ENCODE measurements around the gene ATP8B2. TPM values are rescaled to one million over a fixed set of nuclear protein-coding genes. Genes with fewer than 3 reads are reported as not detected.
"Not testable (repeated sequence)": the region's sequence is repeated elsewhere in the genome, so short reads cannot be mapped to it uniquely, and the experiment has no call there.

ATP8B2 gene
- polyA plus RNA-seq, 1 of the 3 experiments (the other 2 are of a cell fraction): 50.7 TPM

- TF ChIP-seq MAX (IDR thresholded peaks at IDR 0.05; ENCODE audit: low read depth) (no peak), SIN3A (IDR thresholded peaks at IDR 0.05; ENCODE audit: borderline replicate concordance, low read depth, low read length) (no peak), RFX5 (IDR thresholded peaks at IDR 0.05; ENCODE audit: low read length) (no peak), CTCF (IDR thresholded peaks at IDR 0.05) (peak; percentile 48), NFIC (IDR thresholded peaks at IDR 0.05; ENCODE audit: borderline replicate concordance) (no peak), TCF12 (IDR thresholded peaks at IDR 0.05) (no peak), RAD21 (IDR thresholded peaks at IDR 0.05; ENCODE audit: low read length) (peak; percentile 66), ELF1 (IDR thresholded peaks at IDR 0.05) (no peak)
Observed at GRCh38 chr1:154276797-154277196, 48.5 kb upstream of the ATP8B2 start (continued).

GRCh38 chr1:154287591-154287990 is 37.7 kb upstream of the ATP8B2 start:
- H3K27ac ChIP-seq (ENCODE audit: low read depth in 2 of 2, low read length in 1 of 2); CTCF ChIA-PET; H3K79me2 ChIP-seq (ENCODE audit: insufficient read depth); H3F3A ChIP-seq (replicated peaks; ENCODE audit: insufficient read depth); H3K9me2 ChIP-seq; H3K4me1 ChIP-seq (ENCODE audit: control insufficient read depth in 1 of 2, insufficient read depth in 2 of 2, low read depth in 1 of 2, low read length in 1 of 2); DNase-seq; H3K36me3 ChIP-seq (replicated peaks in 1 of 2; ENCODE audit: control insufficient read depth in 1 of 2, insufficient read depth in 2 of 2, low read length in 1 of 2); H2AFZ ChIP-seq (ENCODE audit: low read depth); H3K4me3 ChIP-seq (ENCODE audit: low read depth in 2 of 2, low read length in 1 of 2); H4K20me1 ChIP-seq (ENCODE audit: insufficient read depth); H3K9ac ChIP-seq; H3K4me2 ChIP-seq; H3K9me3 ChIP-seq; H3K27me3 ChIP-seq (ENCODE audit: insufficient read depth); POLR2A ChIA-PET: not testable (repeated sequence)
- WGBS (ENCODE audit: low lambda C conversion rate): 61% methylated on average over 12 of the region's 30 CpGs

- no peak for DNase-seq
- no peak overlapping the region for H3K27ac ChIP-seq (ENCODE audit: low read depth in 2 of 2, low read length in 1 of 2)
- POLR2A ChIA-PET: no interaction called here
- H3K79me2 ChIP-seq (ENCODE audit: insufficient read depth): no peaks in the 10 kb centered on the region
- TF ChIP-seq EP300 (IDR thresholded peaks at IDR 0.05; ENCODE audit: borderline replicate concordance in 1 of 2, low read depth in 1 of 2, low read length in 1 of 2): no peak
- no peak for TF ChIP-seq PBX3 (IDR thresholded peaks at IDR 0.05)
- no peak for TF ChIP-seq ELF1 (IDR thresholded peaks at IDR 0.05)
- no peak for TF ChIP-seq TAF1 (IDR thresholded peaks at IDR 0.05; ENCODE audit: borderline replicate concordance, low read depth, low read length)
- no peak for TF ChIP-seq JUND (IDR thresholded peaks at IDR 0.05)
- TF ChIP-seq EZH2phosphoT487 (IDR thresholded peaks at IDR 0.05; ENCODE audit: borderline replicate concordance, low read depth): no peak
- no peak for TF ChIP-seq FOXM1 (IDR thresholded peaks at IDR 0.05; ENCODE audit: low read depth)
- no peak overlapping the region for H3K4me3 ChIP-seq (ENCODE audit: low read depth in 2 of 2, low read length in 1 of 2)
- no peaks in the 10 kb centered on the region for H4K20me1 ChIP-seq (ENCODE audit: insufficient read depth)
- CTCF ChIA-PET: no interaction called here
- H2AFZ ChIP-seq (ENCODE audit: low read depth): no peak overlapping the region
- H3K9ac ChIP-seq: no peak overlapping the region
- WGBS (ENCODE audit: low lambda C conversion rate): 32% methylated on average over 3 of the region's 3 CpGs
- no peaks in the 10 kb centered on the region for H3K27me3 ChIP-seq (ENCODE audit: insufficient read depth)
- H3K9me2 ChIP-seq: no peaks in the 10 kb centered on the region
- H3F3A ChIP-seq (replicated peaks; ENCODE audit: insufficient read depth): no peaks in the 10 kb centered on the region
- H3K4me2 ChIP-seq: no peak overlapping the region
- no peaks in the 10 kb centered on the region for H3K36me3 ChIP-seq (replicated peaks in 1 of 2; ENCODE audit: control insufficient read depth in 1 of 2, insufficient read depth in 2 of 2, low read length in 1 of 2)
- no peaks in the 10 kb centered on the region for H3K9me3 ChIP-seq
- no peaks in the 10 kb centered on the region for H3K4me1 ChIP-seq (ENCODE audit: control insufficient read depth in 1 of 2, insufficient read depth in 2 of 2, low read depth in 1 of 2, low read length in 1 of 2)
Observed at GRCh38 chr1:154288661-154289060, 36.7 kb upstream of the ATP8B2 start.
